ENCODE data around the gene SERPING1. TPM values are rescaled to one million over a fixed set of nuclear protein-coding genes. Genes with fewer than 3 reads are reported as not detected.

The SERPING1 gene
- total and polyA plus RNA-seq, 2 of the 13 experiments (the other 11 are each of a cell fraction or from before 2014, with no cell fraction given), result 2.0 to 10.4 TPM

DNA sequence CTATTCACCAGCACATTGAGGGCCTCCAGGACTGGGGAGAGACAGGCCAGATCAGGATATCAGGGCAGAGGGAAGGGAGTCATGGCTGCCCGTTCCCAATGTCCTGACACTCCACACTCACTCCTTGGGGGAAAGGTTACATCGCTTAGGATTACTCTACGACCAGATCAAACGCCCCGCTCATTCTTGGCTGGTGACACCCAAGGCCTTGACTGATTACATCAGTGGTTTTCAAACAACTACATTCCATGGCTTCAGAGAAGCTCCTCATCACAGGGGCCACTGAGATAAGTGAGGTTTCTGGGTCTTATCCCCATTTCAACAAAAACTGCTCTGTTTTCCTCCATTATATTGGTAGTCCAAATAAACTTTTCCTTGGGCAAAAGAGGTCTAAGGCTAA, 45.0 kb upstream of the SERPING1 start (continued):
- TF ChIP-seq ZBTB33 (CRISPR knock-in tag; IDR thresholded peaks at IDR 0.05), result 0 out of 2 replicates have a peak, but pooled peaks have one; percentile 16
- TF ChIP-seq TCF7 (IDR thresholded peaks at IDR 0.05; ENCODE audit: low read depth), result peak; percentile 92
- TF ChIP-seq ZNF367 (CRISPR knock-in tag; IDR thresholded peaks at IDR 0.05; ENCODE audit: borderline replicate concordance), result no peak
- TF ChIP-seq ZNF720 (CRISPR knock-in tag; IDR thresholded peaks at IDR 0.05), result no peak
- no peak for TF ChIP-seq ZFP36L1 (CRISPR knock-in tag; IDR thresholded peaks at IDR 0.05)
- no peak for TF ChIP-seq DZIP1 (CRISPR knock-in tag; IDR thresholded peaks at IDR 0.05)
- no peak for TF ChIP-seq JUND (CRISPR knock-in tag; IDR thresholded peaks at IDR 0.05)
- TF ChIP-seq, protein P1, sequence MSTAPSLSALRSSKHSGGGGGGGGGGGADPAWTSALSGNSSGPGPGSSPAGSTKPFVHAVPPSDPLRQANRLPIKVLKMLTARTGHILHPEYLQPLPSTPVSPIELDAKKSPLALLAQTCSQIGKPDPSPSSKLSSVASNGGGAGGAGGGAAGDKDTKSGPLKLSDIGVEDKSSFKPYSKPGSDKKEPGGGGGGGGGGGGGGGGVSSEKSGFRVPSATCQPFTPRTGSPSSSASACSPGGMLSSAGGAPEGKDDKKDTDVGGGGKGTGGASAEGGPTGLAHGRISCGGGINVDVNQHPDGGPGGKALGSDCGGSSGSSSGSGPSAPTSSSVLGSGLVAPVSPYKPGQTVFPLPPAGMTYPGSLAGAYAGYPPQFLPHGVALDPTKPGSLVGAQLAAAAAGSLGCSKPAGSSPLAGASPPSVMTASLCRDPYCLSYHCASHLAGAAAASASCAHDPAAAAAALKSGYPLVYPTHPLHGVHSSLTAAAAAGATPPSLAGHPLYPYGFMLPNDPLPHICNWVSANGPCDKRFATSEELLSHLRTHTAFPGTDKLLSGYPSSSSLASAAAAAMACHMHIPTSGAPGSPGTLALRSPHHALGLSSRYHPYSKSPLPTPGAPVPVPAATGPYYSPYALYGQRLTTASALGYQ (CRISPR knock-in tag; IDR thresholded peaks at IDR 0.05), result no peak
- no peak for TF ChIP-seq CENPBD1 (CRISPR knock-in tag; IDR thresholded peaks at IDR 0.05; ENCODE audit: borderline replicate concordance, low read depth)
- TF ChIP-seq, protein P2, sequence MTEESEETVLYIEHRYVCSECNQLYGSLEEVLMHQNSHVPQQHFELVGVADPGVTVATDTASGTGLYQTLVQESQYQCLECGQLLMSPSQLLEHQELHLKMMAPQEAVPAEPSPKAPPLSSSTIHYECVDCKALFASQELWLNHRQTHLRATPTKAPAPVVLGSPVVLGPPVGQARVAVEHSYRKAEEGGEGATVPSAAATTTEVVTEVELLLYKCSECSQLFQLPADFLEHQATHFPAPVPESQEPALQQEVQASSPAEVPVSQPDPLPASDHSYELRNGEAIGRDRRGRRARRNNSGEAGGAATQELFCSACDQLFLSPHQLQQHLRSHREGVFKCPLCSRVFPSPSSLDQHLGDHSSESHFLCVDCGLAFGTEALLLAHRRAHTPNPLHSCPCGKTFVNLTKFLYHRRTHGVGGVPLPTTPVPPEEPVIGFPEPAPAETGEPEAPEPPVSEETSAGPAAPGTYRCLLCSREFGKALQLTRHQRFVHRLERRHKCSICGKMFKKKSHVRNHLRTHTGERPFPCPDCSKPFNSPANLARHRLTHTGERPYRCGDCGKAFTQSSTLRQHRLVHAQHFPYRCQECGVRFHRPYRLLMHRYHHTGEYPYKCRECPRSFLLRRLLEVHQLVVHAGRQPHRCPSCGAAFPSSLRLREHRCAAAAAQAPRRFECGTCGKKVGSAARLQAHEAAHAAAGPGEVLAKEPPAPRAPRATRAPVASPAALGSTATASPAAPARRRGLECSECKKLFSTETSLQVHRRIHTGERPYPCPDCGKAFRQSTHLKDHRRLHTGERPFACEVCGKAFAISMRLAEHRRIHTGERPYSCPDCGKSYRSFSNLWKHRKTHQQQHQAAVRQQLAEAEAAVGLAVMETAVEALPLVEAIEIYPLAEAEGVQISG (CRISPR knock-in tag; IDR thresholded peaks at IDR 0.05), result 0 out of 2 replicates have a peak, but pooled peaks have one; percentile 20
- no peak for TF ChIP-seq ETV5 (CRISPR knock-in tag; IDR thresholded peaks at IDR 0.05; ENCODE audit: borderline replicate concordance)
- TF ChIP-seq ZNF674 (CRISPR knock-in tag; IDR thresholded peaks at IDR 0.05; ENCODE audit: low read depth), result no peak
- TF ChIP-seq, protein P3, sequence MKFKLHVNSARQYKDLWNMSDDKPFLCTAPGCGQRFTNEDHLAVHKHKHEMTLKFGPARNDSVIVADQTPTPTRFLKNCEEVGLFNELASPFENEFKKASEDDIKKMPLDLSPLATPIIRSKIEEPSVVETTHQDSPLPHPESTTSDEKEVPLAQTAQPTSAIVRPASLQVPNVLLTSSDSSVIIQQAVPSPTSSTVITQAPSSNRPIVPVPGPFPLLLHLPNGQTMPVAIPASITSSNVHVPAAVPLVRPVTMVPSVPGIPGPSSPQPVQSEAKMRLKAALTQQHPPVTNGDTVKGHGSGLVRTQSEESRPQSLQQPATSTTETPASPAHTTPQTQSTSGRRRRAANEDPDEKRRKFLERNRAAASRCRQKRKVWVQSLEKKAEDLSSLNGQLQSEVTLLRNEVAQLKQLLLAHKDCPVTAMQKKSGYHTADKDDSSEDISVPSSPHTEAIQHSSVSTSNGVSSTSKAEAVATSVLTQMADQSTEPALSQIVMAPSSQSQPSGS (CRISPR knock-in tag; IDR thresholded peaks at IDR 0.05), result peak; percentile 56
- TF ChIP-seq SCMH1 (CRISPR knock-in tag; IDR thresholded peaks at IDR 0.05; ENCODE audit: borderline replicate concordance), result no peak
- TF ChIP-seq PPARG (CRISPR knock-in tag; conservative IDR thresholded peaks at IDR 0.05), result peak; percentile 70
